Thyroid gland (tissue), 4 donors: ENCODE measurements around the gene HTRA3. TPM values are rescaled to one million over a fixed set of nuclear protein-coding genes. Genes with fewer than 3 reads are reported as not detected.
A peak's percentile ranks its signal among the peaks of the same experiment; 100 is the strongest.

Experiments
- DNase-seq, 2 donors: peaks; one replicate each; pipeline ENCODE4 v3.0.0-alpha.2; 2019
- H3K27ac ChIP-seq, 3 donors: fragments of 200-600 bp; sonication (generic); 1 replicate in 2 of 3; 2 replicates in 1 of 3; pipeline ENCODE4 v1.5.1; 2016 to 2019; ENCODE audit warnings: mild to moderate bottlenecking in 1 of 3, moderate library complexity in 1 of 3
- H3K27me3 ChIP-seq: fragments of 200-600 bp; sonication (generic); one replicate; pipeline ENCODE4 v1.5.1; 2019
- H3K36me3 ChIP-seq, 2 donors: fragments of 200-600 bp; sonication (generic); one replicate each; pipeline ENCODE4 v1.5.1; 2016 to 2019
- H3K4me1 ChIP-seq, 2 donors: fragments of 200-600 bp; sonication (generic); one replicate each; pipeline ENCODE4 v1.5.1; 2017 to 2019
- H3K4me3 ChIP-seq, 3 donors: fragments of 200-600 bp; sonication (generic); replicated peaks in 1 of 3; 1 replicate in 2 of 3; 2 replicates in 1 of 3; pipeline ENCODE4 v1.5.1; 2016; ENCODE audit warnings: mild to moderate bottlenecking in 1 of 3
- H3K9me3 ChIP-seq: fragments of 200-600 bp; sonication (generic); one replicate; pipeline ENCODE4 v1.5.1; 2017
- CTCF ChIP-seq, 6 experiments: fragments of 200-600 bp in 3 of 6; fragments of 450-650 bp in 3 of 6; sonication (generic) in 3 of 6; IDR thresholded peaks; one replicate each; pipeline ENCODE4 v1.5.1; 2016 to 2019; ENCODE audit warnings: antibody characterized with exemption in 6 of 6, mild to moderate bottlenecking in 2 of 6, inconsistent platforms in 1 of 6, moderate library complexity in 1 of 6
- POLR2A ChIP-seq, 2 donors: fragments of 450-650 bp; IDR thresholded peaks; one replicate each; pipeline ENCODE4 v1.6.1; 2017; ENCODE audit warnings: antibody characterized with exemption in 2 of 2, mild to moderate bottlenecking in 2 of 2, moderate library complexity in 1 of 2
- WGBS, 2 donors: methylation state at CpG; one replicate each; pipeline ENCODE4 v1.1.5; 2017; 5-methylcytosine and 5-hydroxymethylcytosine counted together
- intact Hi-C: fragments of 100-400 bp; cut with DNase I; formaldehyde crosslinking; loops from one replicate; pipeline ENCODE4 v1.15.1; 2023
- total RNA-seq, 4 donors: library from RNA; depleted of rRNA; stranded (reverse); fragments of >200 nt; gene quantifications; one replicate each; pipeline ENCODE4 v1.2.3, GENCODE V29; 2016

The HTRA3 gene
- total RNA-seq, 4 donors from 2014 or later, result 6.9 to 38.3 (median 14.0) TPM

- peak; percentile 37 to 44 for DNase-seq
- no peaks in the 10 kb centered on the region for H3K27me3 ChIP-seq
- no peak for TF ChIP-seq POLR2A (IDR thresholded peaks at IDR 0.05)
- TF ChIP-seq CTCF (IDR thresholded peaks at IDR 0.05), result no peak
- H3K36me3 ChIP-seq, result no peaks in the 10 kb centered on the region
- peak overlapping the region in 1 of 3 donors; percentile 38 for H3K27ac ChIP-seq
- no peaks in the 10 kb centered on the region for H3K9me3 ChIP-seq
- H3K4me1 ChIP-seq, result peaks cover 22 to 52% of the 10 kb centered on the region in 2 donors
- WGBS, 2 donors, result 65 to 66% methylated on average over 6 to 7 of the region's 8 CpGs
- no peak overlapping the region for H3K4me3 ChIP-seq
- intact Hi-C loops, result no loop called here
Measured at GRCh38 chr4:8332891-8333331, 63.4 kb downstream of the HTRA3 start.

GRCh38 chr4:8333726-8334460 is 64.3 kb downstream of the HTRA3 start:
- no peak for TF ChIP-seq CTCF (IDR thresholded peaks at IDR 0.05)
- no peak for TF ChIP-seq POLR2A (IDR thresholded peaks at IDR 0.05)
- WGBS, 2 donors, result 73 to 77% methylated on average over 13 to 14 of the region's 14 CpGs
- DNase-seq, result peak; percentile 43 to 55
- H3K27ac ChIP-seq, result peak overlapping the region; percentile 7 to 50 (median 33)
- peaks cover 22 to 52% of the 10 kb centered on the region in 2 donors for H3K4me1 ChIP-seq
- no peaks in the 10 kb centered on the region for H3K27me3 ChIP-seq
- intact Hi-C loops, result no loop called here
- H3K36me3 ChIP-seq, result no peaks in the 10 kb centered on the region
- no peaks in the 10 kb centered on the region for H3K9me3 ChIP-seq
- H3K4me3 ChIP-seq, result no peak overlapping the region

GRCh38 chr4:8334786-8335460 is 65.4 kb downstream of the HTRA3 start:
- no peak for DNase-seq
- Histone ChIP-seq H3K27me3 (no peaks in the 10 kb centered on the region), H3K4me3 (no peak overlapping the region), H3K9me3 (no peaks in the 10 kb centered on the region), H3K36me3 (no peaks in the 10 kb centered on the region), H3K4me1 (peaks cover 22 to 49% of the 10 kb centered on the region in 2 donors), H3K27ac (peak overlapping the region in 1 of 3 donors; percentile 7)
- no peak for TF ChIP-seq CTCF (IDR thresholded peaks at IDR 0.05)
- TF ChIP-seq POLR2A (IDR thresholded peaks at IDR 0.05), result no peak
- WGBS, 2 donors, result 95 to 96% methylated on average over 12 to 13 of the region's 13 CpGs
- intact Hi-C loops, result no loop called here

GRCh38 chr4:8335848-8336247 is 66.3 kb downstream of the HTRA3 start:
- Histone ChIP-seq H3K4me1 (peaks cover 30 to 46% of the 10 kb centered on the region in 2 donors), H3K27ac (no peak overlapping the region), H3K36me3 (no peaks in the 10 kb centered on the region), H3K9me3 (no peaks in the 10 kb centered on the region), H3K4me3 (no peak overlapping the region), H3K27me3 (no peaks in the 10 kb centered on the region)
- intact Hi-C loops, result no loop called here
- 91 to 94% methylated on average over 2 of the region's 2 CpGs for WGBS, 2 donors
- no peak for TF ChIP-seq CTCF (IDR thresholded peaks at IDR 0.05)
- TF ChIP-seq POLR2A (IDR thresholded peaks at IDR 0.05), result no peak
- DNase-seq, result no peak
